Prostate gland (tissue), 2 donors: ENCODE measurements around the gene TSC22D1.

Experiments
- POLR2AphosphoS5 ChIP-seq: sonication (generic); formaldehyde crosslinking; IDR thresholded peaks from one replicate; pipeline ENCODE4 v1.6.1; 2017; ENCODE audit warnings: antibody characterized with exemption
- TF ChIP-seq, protein P1 (sequence below), 4 experiments: fragments of 200-600 bp in 2 of 4; fragments of 450-650 bp in 2 of 4; sonication (generic) in 2 of 4; IDR thresholded peaks; 1 replicate in 3 of 4; 2 replicates in 1 of 4; pipeline ENCODE4 v1.5.1; 2016 to 2019; ENCODE audit warnings: antibody characterized with exemption in 4 of 4, mild to moderate bottlenecking in 2 of 4, moderate library complexity in 2 of 4

DNA sequence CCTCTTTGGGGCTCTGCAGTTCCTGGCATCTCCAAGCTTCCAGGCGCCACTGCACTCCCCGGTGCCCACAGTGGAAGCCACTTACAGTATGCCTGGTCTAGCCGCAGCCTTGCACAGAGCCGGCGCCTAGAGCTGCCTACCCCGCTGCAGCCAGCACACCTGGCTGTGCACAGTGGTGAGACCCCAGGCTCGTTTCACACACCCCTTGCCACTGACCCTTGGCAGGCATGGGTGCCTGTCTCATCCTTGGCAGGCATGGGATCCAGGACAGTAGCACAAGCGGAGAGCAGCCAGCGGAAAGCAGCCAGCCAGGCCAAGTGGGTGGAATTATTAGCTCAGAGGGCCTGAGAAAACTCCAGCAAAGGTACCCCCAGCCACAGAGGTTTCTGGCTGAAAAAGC, 116.5 kb downstream of the TSC22D1 start:
- TF ChIP-seq, protein P1, sequence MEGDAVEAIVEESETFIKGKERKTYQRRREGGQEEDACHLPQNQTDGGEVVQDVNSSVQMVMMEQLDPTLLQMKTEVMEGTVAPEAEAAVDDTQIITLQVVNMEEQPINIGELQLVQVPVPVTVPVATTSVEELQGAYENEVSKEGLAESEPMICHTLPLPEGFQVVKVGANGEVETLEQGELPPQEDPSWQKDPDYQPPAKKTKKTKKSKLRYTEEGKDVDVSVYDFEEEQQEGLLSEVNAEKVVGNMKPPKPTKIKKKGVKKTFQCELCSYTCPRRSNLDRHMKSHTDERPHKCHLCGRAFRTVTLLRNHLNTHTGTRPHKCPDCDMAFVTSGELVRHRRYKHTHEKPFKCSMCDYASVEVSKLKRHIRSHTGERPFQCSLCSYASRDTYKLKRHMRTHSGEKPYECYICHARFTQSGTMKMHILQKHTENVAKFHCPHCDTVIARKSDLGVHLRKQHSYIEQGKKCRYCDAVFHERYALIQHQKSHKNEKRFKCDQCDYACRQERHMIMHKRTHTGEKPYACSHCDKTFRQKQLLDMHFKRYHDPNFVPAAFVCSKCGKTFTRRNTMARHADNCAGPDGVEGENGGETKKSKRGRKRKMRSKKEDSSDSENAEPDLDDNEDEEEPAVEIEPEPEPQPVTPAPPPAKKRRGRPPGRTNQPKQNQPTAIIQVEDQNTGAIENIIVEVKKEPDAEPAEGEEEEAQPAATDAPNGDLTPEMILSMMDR (IDR thresholded peaks at IDR 0.05), result no peak
- TF ChIP-seq POLR2AphosphoS5, result no peak
